ENCODE measurements around the gene GRIPAP1. TPM values are rescaled to one million over a fixed set of nuclear protein-coding genes. Genes with fewer than 3 reads are reported as not detected.

GRIPAP1 gene
- total RNA-seq: 10 to 100 TPM; 24.2 to 69.0 (median 44.8) TPM

GRCh38 chrX:49002091-49002935 lies at the start of gene GRIPAP1:
Gene GRIPAP1, minus strand, starts transcription at chrX:49002264. Its CDS starts 35 bp downstream, at chrX:49002229.
- peak within 1 kb of the TSS; percentile 94 to 100 for H3K27ac ChIP-seq
- in situ Hi-C loops (cut with MboI; ENCODE audit: low pct_unique_long_range_greater_than_20kb in 2 of 9, low sequenced_read_pairs in 9 of 9, unreplicated experiment in 9 of 9): no loop called here
- WGBS, 10 experiments: 0 to 60% (median 11%) methylated on average over 1 to 10 of the region's 38 CpGs; no CpG with 5 or more reads in 2 of the 10 experiments
- ATAC-seq (replicated peaks in 6 of 8): peak; percentile 85 to 93 (median 92)
- H3K4me3 ChIP-seq: peak within 1 kb of the TSS; percentile 52 to 71 (median 63)
- H3K4me1 ChIP-seq (replicated peaks in 1 of 2): peaks cover 0 to 2% of the 10 kb centered on the region in 2 donors

- 0 to 72% (median 9%) methylated on average over 1 to 11 of the region's 13 CpGs; no CpG with 5 or more reads in 6 of the 10 experiments for WGBS, 10 experiments
- peaks cover 15 to 18% of the 10 kb centered on the region in 2 donors for H3K4me1 ChIP-seq (replicated peaks in 1 of 2)
- ATAC-seq (replicated peaks in 6 of 8): no peak
- in situ Hi-C loops (cut with MboI; ENCODE audit: low pct_unique_long_range_greater_than_20kb in 2 of 9, low sequenced_read_pairs in 9 of 9, unreplicated experiment in 9 of 9): no loop called here
- H3K27ac ChIP-seq: peak overlapping the region in 1 of 2 donors; percentile 75
- peak overlapping the region in 4 of 5 donors; percentile 13 to 29 (median 21) for H3K4me3 ChIP-seq
These were observed 41.9 kb upstream of the GRIPAP1 start for GRCh38 chrX:49043987-49044281.

DNA sequence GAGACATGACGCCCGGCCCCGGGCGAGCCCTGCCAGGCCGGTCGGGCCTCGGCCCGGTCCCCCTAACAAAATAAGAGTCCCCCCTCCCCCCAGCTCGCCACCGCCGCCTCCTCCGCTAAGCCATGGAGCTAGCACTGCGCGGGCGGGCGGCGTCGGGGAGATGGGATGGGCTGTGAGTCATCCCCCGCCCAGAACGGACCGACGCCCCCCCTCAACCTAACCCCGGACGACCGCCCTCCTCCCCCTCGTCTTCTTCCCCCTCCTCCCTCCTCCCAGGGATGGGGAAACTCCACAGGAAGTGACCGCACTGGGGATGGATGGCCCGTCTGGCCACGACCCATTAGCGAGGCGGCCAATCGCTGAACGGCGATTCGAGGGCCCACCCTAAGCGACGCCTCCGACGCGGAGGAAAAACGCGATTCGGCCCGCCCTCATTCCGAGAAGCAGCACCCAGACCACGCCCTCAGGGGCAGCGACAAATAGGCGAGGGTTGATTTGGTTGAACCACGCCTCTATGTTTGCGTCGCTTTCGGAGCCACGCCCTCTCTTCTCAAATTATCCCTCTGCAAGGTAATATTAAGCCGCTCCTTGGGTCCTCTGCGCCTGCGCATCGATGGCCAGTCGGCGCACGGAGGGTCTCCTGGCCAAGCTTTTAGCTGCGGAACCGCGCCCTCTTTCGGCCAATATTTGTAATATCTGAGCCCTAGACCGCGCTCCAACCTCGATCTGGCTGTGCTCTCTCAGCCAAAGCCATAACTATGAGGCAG lies 41.3 kb upstream of the GRIPAP1 start, which contains the start of gene TFE3:
Gene TFE3, minus strand, starts transcription at position 138 of the 767 bp plus-strand sequence. Its CDS starts 131 bp downstream, at position 7.
- peaks cover 15 to 18% of the 10 kb centered on the region in 2 donors for H3K4me1 ChIP-seq (replicated peaks in 1 of 2)
- 20 to 28% methylated on average over 1 to 21 of the region's 67 CpGs; no CpG with 5 or more reads in 8 of the 10 experiments for WGBS, 10 experiments
- in situ Hi-C loops (cut with MboI; ENCODE audit: low pct_unique_long_range_greater_than_20kb in 2 of 9, low sequenced_read_pairs in 9 of 9, unreplicated experiment in 9 of 9): no loop called here
- peak within 1 kb of the TSS; percentile 50 to 94 (median 83) for H3K4me3 ChIP-seq
- peak; percentile 75 to 91 (median 88) for ATAC-seq (replicated peaks in 6 of 8)
- peak within 1 kb of the TSS; percentile 88 to 94 for H3K27ac ChIP-seq

- peak overlapping the region; percentile 88 to 94 for H3K27ac ChIP-seq
- peak in 6 of 8 experiments; percentile 0 to 15 (median 4) for ATAC-seq (replicated peaks in 6 of 8)
- peaks cover 15 to 18% of the 10 kb centered on the region in 2 donors for H3K4me1 ChIP-seq (replicated peaks in 1 of 2)
- peak overlapping the region; percentile 50 to 94 (median 83) for H3K4me3 ChIP-seq
- WGBS, 10 experiments: no CpG with 5 or more reads among the region's 29 CpGs
- in situ Hi-C loops (cut with MboI; ENCODE audit: low pct_unique_long_range_greater_than_20kb in 2 of 9, low sequenced_read_pairs in 9 of 9, unreplicated experiment in 9 of 9): no loop called here
These were observed 40.6 kb upstream of the GRIPAP1 start for GRCh38 chrX:49042581-49043219.

DNA sequence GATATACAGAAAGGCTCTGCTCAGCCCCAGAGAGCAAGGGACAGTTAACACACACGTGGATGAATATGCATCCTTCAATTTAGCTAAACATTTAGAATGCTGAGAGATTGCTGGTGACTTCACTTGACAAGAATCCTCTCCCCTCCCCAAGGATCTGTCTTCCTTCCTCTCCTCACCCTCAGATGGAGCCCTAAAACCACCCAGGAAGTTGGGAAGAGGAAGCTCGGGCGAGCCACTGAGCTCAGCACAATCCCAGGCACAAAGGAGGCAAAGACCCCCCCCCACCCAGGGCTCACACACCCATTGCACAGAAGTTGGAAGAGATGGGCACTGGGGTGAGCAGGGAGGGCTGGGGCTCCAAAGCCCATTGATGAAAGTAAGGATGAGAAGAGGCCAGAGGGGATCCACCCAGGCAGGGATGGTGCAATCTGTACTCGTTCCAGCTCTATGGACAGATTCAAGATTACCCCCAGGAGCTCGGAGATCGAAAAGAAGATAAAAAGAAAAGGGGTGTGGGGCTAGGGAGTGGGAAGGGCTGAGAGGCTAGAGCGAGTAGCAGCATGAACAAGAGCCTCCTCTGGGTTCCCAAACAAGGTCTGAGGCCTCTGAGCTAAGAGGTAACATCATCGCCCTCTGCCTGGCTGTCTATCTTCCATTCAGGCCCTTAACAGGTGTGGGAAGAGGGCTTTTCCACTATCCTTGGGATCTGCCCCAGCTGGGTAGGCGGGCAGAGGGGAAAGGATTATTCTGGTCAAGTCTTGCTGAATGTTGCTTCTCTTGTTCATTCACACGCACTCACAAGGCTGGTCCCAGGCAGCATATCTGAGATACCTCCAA lies 39.9 kb upstream of the GRIPAP1 start:
- H3K27ac ChIP-seq: peak overlapping the region; percentile 88 to 94
- ATAC-seq (replicated peaks in 6 of 8): peak in 1 of 8 experiments; percentile 2
- WGBS, 10 experiments: 0 to 8% methylated on average over 1 to 5 of the region's 10 CpGs; no CpG with 5 or more reads in 8 of the 10 experiments
- in situ Hi-C loops (cut with MboI; ENCODE audit: low pct_unique_long_range_greater_than_20kb in 2 of 9, low sequenced_read_pairs in 9 of 9, unreplicated experiment in 9 of 9): no loop called here
- peaks cover 15 to 18% of the 10 kb centered on the region in 2 donors for H3K4me1 ChIP-seq (replicated peaks in 1 of 2)
- peak overlapping the region; percentile 50 to 94 (median 83) for H3K4me3 ChIP-seq

DNA sequence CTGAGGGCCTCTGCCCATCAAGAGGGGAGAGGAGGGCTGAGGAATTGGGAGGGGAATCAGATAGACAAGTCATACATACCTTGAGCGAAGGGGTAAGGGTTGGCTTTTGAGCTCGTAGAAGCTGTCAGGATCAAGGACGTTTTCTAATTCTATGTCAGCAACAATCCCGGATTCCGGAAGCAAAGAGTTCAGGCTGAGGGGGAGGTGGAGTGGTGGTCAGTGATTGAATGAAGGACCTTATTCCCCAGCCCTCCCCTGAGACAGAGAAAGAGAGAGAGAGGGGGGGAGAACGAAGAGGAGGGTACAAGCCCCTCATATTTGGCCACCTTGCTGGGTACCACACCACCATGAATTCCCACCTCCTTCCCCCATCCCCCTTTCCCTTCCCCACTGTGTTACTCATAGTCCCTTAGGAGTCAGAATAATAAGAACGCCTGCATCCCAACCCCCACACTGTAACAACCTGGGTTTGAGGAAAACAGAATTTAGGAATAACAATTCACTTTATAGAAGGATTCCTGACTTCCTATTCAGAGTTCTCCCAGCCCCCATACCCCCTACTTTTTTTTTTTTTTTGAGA lies 38.4 kb upstream of the GRIPAP1 start:
- in situ Hi-C loops (cut with MboI; ENCODE audit: low pct_unique_long_range_greater_than_20kb in 2 of 9, low sequenced_read_pairs in 9 of 9, unreplicated experiment in 9 of 9): no loop called here
- Histone ChIP-seq H3K4me1 (replicated peaks in 1 of 2) (peaks cover 15 to 18% of the 10 kb centered on the region in 2 donors), H3K27ac (peak overlapping the region; percentile 27 to 53), H3K4me3 (peak overlapping the region in 3 of 5 donors; percentile 83 to 94 (median 92))
- 0% methylated on average over 1 of the region's 7 CpGs; no CpG with 5 or more reads in 8 of the 10 experiments for WGBS, 10 experiments
- ATAC-seq (replicated peaks in 6 of 8): no peak

- ATAC-seq (replicated peaks in 6 of 8): peak; percentile 5 to 49 (median 32)
- H3K4me1 ChIP-seq (replicated peaks in 1 of 2): peaks cover 15 to 18% of the 10 kb centered on the region in 2 donors
- H3K4me3 ChIP-seq: peak overlapping the region in 3 of 5 donors; percentile 83 to 94 (median 92)
- 0% methylated on average over 1 of the region's 9 CpGs; no CpG with 5 or more reads in 8 of the 10 experiments for WGBS, 10 experiments
- in situ Hi-C loops (cut with MboI; ENCODE audit: low pct_unique_long_range_greater_than_20kb in 2 of 9, low sequenced_read_pairs in 9 of 9, unreplicated experiment in 9 of 9): no loop called here
- peak overlapping the region; percentile 68 to 82 for H3K27ac ChIP-seq
These were observed 37.7 kb upstream of the GRIPAP1 start for GRCh38 chrX:49039598-49040375.

DNA sequence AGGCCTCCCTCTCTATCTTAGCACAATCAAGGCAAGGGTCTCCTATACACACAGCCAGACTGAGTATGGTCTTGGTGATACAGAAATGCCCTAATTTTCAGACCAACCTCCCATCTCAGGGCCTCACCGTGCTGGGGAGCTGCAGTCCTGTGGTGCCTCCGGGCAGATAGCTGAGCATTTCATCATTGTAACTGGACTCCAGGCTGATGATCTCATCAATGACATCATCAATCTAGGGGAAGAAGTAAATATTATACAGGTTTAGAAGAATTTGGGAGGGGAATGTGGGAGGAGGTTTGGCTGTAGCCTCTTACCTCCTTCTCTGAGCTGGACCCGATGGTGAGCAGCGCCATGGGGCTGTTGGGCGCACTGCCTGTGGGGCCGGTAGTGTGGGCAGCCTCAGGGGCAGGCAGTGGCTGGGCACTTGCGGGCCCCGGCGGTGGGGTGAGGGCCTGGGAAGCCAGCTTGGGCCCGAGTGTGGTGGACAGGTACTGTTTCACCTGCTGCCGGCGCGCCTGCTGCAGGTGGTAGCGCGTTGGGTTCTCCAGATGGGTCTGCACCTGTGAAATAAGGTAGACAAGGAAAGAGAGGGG lies 35.9 kb upstream of the GRIPAP1 start:
- in situ Hi-C loops (cut with MboI; ENCODE audit: low pct_unique_long_range_greater_than_20kb in 2 of 9, low sequenced_read_pairs in 9 of 9, unreplicated experiment in 9 of 9): no loop called here
- no peak overlapping the region for H3K4me3 ChIP-seq
- no peak overlapping the region for H3K27ac ChIP-seq

GRCh38 chrX:49030283-49030682 lies 28.2 kb upstream of the GRIPAP1 start:
- no peak overlapping the region for H3K4me3 ChIP-seq
- no peak for ATAC-seq (replicated peaks in 6 of 8)
- WGBS, 10 experiments: no CpG with 5 or more reads among the region's 6 CpGs
- H3K4me1 ChIP-seq (replicated peaks in 1 of 2): no peaks in the 10 kb centered on the region
- no peak overlapping the region for H3K27ac ChIP-seq
- in situ Hi-C loops (cut with MboI; ENCODE audit: low pct_unique_long_range_greater_than_20kb in 2 of 9, low sequenced_read_pairs in 9 of 9, unreplicated experiment in 9 of 9): no loop called here

More for the DNA sequence above, 35.9 kb upstream of the GRIPAP1 start:
- 93 to 100% methylated on average over 1 to 3 of the region's 15 CpGs; no CpG with 5 or more reads in 8 of the 10 experiments for WGBS, 10 experiments
- peaks cover 15 to 18% of the 10 kb centered on the region in 2 donors for H3K4me1 ChIP-seq (replicated peaks in 1 of 2)
- ATAC-seq (replicated peaks in 6 of 8): peak in 2 of 8 experiments; percentile 6 to 11

GRCh38 chrX:49029876-49030275 lies 27.8 kb upstream of the GRIPAP1 start:
- Histone ChIP-seq H3K27ac (no peak overlapping the region), H3K4me1 (replicated peaks in 1 of 2) (no peaks in the 10 kb centered on the region), H3K4me3 (no peak overlapping the region)
- in situ Hi-C loops (cut with MboI; ENCODE audit: low pct_unique_long_range_greater_than_20kb in 2 of 9, low sequenced_read_pairs in 9 of 9, unreplicated experiment in 9 of 9): no loop called here
- peak in 7 of 8 experiments; percentile 11 to 53 (median 31) for ATAC-seq (replicated peaks in 6 of 8)
- WGBS, 10 experiments: no CpG with 5 or more reads among the region's 6 CpGs
